Astrocyte (in vitro differentiated cells and primary cell): ENCODE measurements around the gene NME4. TPM values are rescaled to one million over a fixed set of nuclear protein-coding genes. Genes with fewer than 3 reads are reported as not detected.
A peak's percentile ranks its signal among the peaks of the same experiment; 100 is the strongest.

Source experiments
- DNase-seq: peaks from one replicate; pipeline ENCODE4 v3.0.0-alpha.2; 2010; ENCODE audit warnings: low read depth
- FAIRE-seq: peaks from 2 replicates; lab custom pipeline; 2011; peaks lifted over from hg19 to GRCh38; lab: Jason Lieb, UNC
- H2AFZ ChIP-seq: 2 replicates; pipeline ENCODE4 v1.6.0; 2012; ENCODE audit warnings: low read depth, low read length, inconsistent platforms
- H3K27ac ChIP-seq: 2 replicates; pipeline ENCODE4 v1.5.1; 2011; ENCODE audit warnings: low read depth, low read length, inconsistent platforms
- H3K27me3 ChIP-seq: 2 replicates; pipeline ENCODE4 v1.6.0; 2011; ENCODE audit warnings: low read length, inconsistent platforms; ENCODE audit not compliant: insufficient read depth
- H3K36me3 ChIP-seq: 2 replicates; pipeline ENCODE4 v1.5.1; 2011; ENCODE audit warnings: low read length, inconsistent platforms; ENCODE audit not compliant: insufficient read depth
- H3K4me1 ChIP-seq: 2 replicates; pipeline ENCODE4 v1.5.1; 2011; ENCODE audit warnings: low read length, inconsistent platforms; ENCODE audit not compliant: insufficient read depth
- H3K4me2 ChIP-seq: 2 replicates; pipeline ENCODE4 v1.6.0; 2012; ENCODE audit warnings: low read length, inconsistent platforms
- H3K4me3 ChIP-seq: 2 replicates; pipeline ENCODE4 v1.5.1; 2011; ENCODE audit warnings: low read depth, mild to moderate bottlenecking, low read length, inconsistent platforms; ENCODE audit not compliant: insufficient read depth
- H3K79me2 ChIP-seq: 2 replicates; pipeline ENCODE4 v1.6.0; 2012; ENCODE audit warnings: mild to moderate bottlenecking, low read length, inconsistent platforms; ENCODE audit not compliant: insufficient read depth
- H3K9ac ChIP-seq: 2 replicates; pipeline ENCODE4 v1.6.0; 2012; ENCODE audit warnings: mild to moderate bottlenecking, low read length, inconsistent platforms
- H3K9me3 ChIP-seq: 2 replicates; pipeline ENCODE4 v1.5.1; 2012; ENCODE audit warnings: low read depth, mild to moderate bottlenecking, low read length, inconsistent platforms; ENCODE audit not compliant: insufficient read depth
- H4K20me1 ChIP-seq: 2 replicates; pipeline ENCODE4 v1.6.0; 2012; ENCODE audit warnings: low read length, inconsistent platforms; ENCODE audit not compliant: insufficient read depth
- H3K27ac Mint-ChIP-seq: one replicate; pipeline ENCODE4 v1.8.0; 2021; ENCODE audit warnings: mild to moderate bottlenecking, mixed read lengths; ENCODE audit not compliant: unreplicated experiment
- H3K27me3 Mint-ChIP-seq: one replicate; pipeline ENCODE4 v1.8.0; 2021; ENCODE audit warnings: low read depth, mixed read lengths; ENCODE audit not compliant: unreplicated experiment
- H3K36me3 Mint-ChIP-seq: one replicate; pipeline ENCODE4 v1.8.0; 2021; ENCODE audit warnings: low read depth, mixed read lengths; ENCODE audit not compliant: unreplicated experiment
- H3K4me1 Mint-ChIP-seq: one replicate; pipeline ENCODE4 v1.8.0; 2021; ENCODE audit warnings: low read depth, mixed read lengths; ENCODE audit not compliant: unreplicated experiment
- H3K4me3 Mint-ChIP-seq: one replicate; pipeline ENCODE4 v1.8.0; 2021; ENCODE audit warnings: mild to moderate bottlenecking, moderate library complexity, mixed read lengths; ENCODE audit not compliant: unreplicated experiment
- H3K9me3 Mint-ChIP-seq: one replicate; pipeline ENCODE4 v1.8.0; 2021; ENCODE audit warnings: mild to moderate bottlenecking, mixed read lengths; ENCODE audit not compliant: unreplicated experiment
- CTCF ChIP-seq: IDR thresholded peaks from 2 replicates; pipeline ENCODE4 v1.5.1; 2011; ENCODE audit warnings: low read depth, mild to moderate bottlenecking, inconsistent platforms, low read length, moderate library complexity; ENCODE audit not compliant: insufficient read depth
- EZH2 ChIP-seq: IDR thresholded peaks from 2 replicates; pipeline ENCODE4 v1.6.1; 2012; ENCODE audit warnings: mild to moderate bottlenecking, low read length, inconsistent platforms; ENCODE audit not compliant: insufficient read depth
- total RNA-seq: library from RNA; stranded (reverse); gene quantifications from 2 replicates; pipeline ENCODE4 v1.2.1, GENCODE V29; 2021

Gene NME4
- total RNA-seq, 1 donor from 2014 or later: 268 TPM

GRCh38 chr16:389352-389751, 7.6 kb upstream of the NME4 start:
- Histone ChIP-seq H2AFZ (no peak overlapping the region), H3K9me3 (peaks cover 4% of the 10 kb centered on the region), H3K9ac (no peak overlapping the region), H3K79me2 (no peaks in the 10 kb centered on the region), H3K36me3 (no peaks in the 10 kb centered on the region), H3K27ac (no peak overlapping the region), H3K4me3 (no peak overlapping the region), H3K4me2 (no peak overlapping the region), H3K27me3 (no peaks in the 10 kb centered on the region), H4K20me1 (no peaks in the 10 kb centered on the region), H3K4me1 (no peaks in the 10 kb centered on the region)
- TF ChIP-seq CTCF (no peak), EZH2 (no peak)
- Mint-ChIP-seq H3K9me3 (no peaks in the 10 kb centered on the region), H3K4me3 (no peak overlapping the region), H3K27ac (no peak overlapping the region), H3K4me1 (peaks cover 12% of the 10 kb centered on the region), H3K27me3 (no peaks in the 10 kb centered on the region), H3K36me3 (no peaks in the 10 kb centered on the region)
- FAIRE-seq (no peak), DNase-seq (no peak)

GRCh38 chr16:391885-392335, 5.1 kb upstream of the NME4 start:
- Histone ChIP-seq H3K36me3 (no peaks in the 10 kb centered on the region), H2AFZ (no peak overlapping the region), H3K4me2 (no peak overlapping the region), H3K9ac (no peak overlapping the region), H4K20me1 (no peaks in the 10 kb centered on the region), H3K27me3 (no peaks in the 10 kb centered on the region), H3K9me3 (peaks cover 4% of the 10 kb centered on the region), H3K4me3 (no peak overlapping the region), H3K79me2 (no peaks in the 10 kb centered on the region), H3K27ac (no peak overlapping the region), H3K4me1 (no peaks in the 10 kb centered on the region)
- FAIRE-seq: no peak
- peak; percentile 71 for DNase-seq
- no peak overlapping the region for H3K27ac Mint-ChIP-seq
- H3K27me3 Mint-ChIP-seq: no peaks in the 10 kb centered on the region
- H3K4me3 Mint-ChIP-seq: peak overlapping the region; percentile 20
- H3K36me3 Mint-ChIP-seq: no peaks in the 10 kb centered on the region
- H3K9me3 Mint-ChIP-seq: no peaks in the 10 kb centered on the region
- H3K4me1 Mint-ChIP-seq: peaks cover 9% of the 10 kb centered on the region
- TF ChIP-seq CTCF (peak; percentile 91), EZH2 (no peak)

GRCh38 chr16:392450-393030, 4.5 kb upstream of the NME4 start:
- H3K27me3 ChIP-seq: no peaks in the 10 kb centered on the region
- H3K4me3 Mint-ChIP-seq: no peak overlapping the region
- H3K4me2 ChIP-seq: no peak overlapping the region
- TF ChIP-seq EZH2 (no peak), CTCF (no peak)
- no peaks in the 10 kb centered on the region for H3K27me3 Mint-ChIP-seq
- no peak overlapping the region for H3K27ac Mint-ChIP-seq
- no peaks in the 10 kb centered on the region for H3K4me1 ChIP-seq
- no peaks in the 10 kb centered on the region for H3K9me3 Mint-ChIP-seq
- no peak overlapping the region for H3K27ac ChIP-seq
- no peak overlapping the region for H3K4me3 ChIP-seq
- H3K9ac ChIP-seq: no peak overlapping the region
- peaks cover 4% of the 10 kb centered on the region for H3K9me3 ChIP-seq
- H3K36me3 Mint-ChIP-seq: no peaks in the 10 kb centered on the region
- H3K4me1 Mint-ChIP-seq: peaks cover 9% of the 10 kb centered on the region
- H4K20me1 ChIP-seq: no peaks in the 10 kb centered on the region
- no peaks in the 10 kb centered on the region for H3K36me3 ChIP-seq
- no peak for DNase-seq
- no peaks in the 10 kb centered on the region for H3K79me2 ChIP-seq
- no peak for FAIRE-seq
- H2AFZ ChIP-seq: no peak overlapping the region
